ENCODE results near the gene TSPYL1.
A peak's percentile ranks its signal among the peaks of the same experiment; 100 is the strongest.

The TSPYL1 gene

DNA sequence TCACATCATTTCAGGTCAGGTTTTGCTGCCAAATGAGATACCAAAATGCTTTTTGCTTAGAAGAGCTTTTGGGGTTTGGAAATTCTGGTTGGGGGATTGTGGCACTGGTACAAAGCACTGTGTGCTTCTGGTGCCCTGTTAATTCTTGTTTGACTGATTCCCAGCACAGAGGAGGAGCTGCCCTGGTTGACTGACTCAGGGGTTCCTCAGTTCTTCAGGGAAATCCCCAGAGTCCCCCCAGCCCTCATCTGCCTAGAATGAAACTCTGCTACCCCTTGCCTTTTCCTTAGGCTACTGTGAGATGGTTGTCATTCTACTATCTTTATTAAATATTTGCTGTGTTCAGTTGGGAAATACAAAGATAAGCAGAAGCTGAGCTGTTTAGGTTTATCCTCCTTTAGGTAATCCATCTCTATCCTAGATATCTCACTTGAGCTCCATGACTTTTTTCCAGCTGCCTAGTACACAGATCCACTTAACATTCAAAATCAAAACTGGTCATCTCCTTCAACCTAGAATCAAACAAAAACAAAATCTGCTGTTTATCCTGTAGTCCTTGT lies 24.9 kb upstream of the TSPYL1 start:
- Mint-ChIP-seq H3K27ac (peak overlapping the region; percentile 67), H3K36me3 (ENCODE audit: low read depth) (no peaks in the 10 kb centered on the region), H3K4me3 (no peak overlapping the region), H3K9me3 (no peaks in the 10 kb centered on the region), H3K27me3 (ENCODE audit: low read depth, poor library complexity) (no peaks in the 10 kb centered on the region), H3K4me1 (no peaks in the 10 kb centered on the region)
- TF ChIP-seq, protein P1, sequence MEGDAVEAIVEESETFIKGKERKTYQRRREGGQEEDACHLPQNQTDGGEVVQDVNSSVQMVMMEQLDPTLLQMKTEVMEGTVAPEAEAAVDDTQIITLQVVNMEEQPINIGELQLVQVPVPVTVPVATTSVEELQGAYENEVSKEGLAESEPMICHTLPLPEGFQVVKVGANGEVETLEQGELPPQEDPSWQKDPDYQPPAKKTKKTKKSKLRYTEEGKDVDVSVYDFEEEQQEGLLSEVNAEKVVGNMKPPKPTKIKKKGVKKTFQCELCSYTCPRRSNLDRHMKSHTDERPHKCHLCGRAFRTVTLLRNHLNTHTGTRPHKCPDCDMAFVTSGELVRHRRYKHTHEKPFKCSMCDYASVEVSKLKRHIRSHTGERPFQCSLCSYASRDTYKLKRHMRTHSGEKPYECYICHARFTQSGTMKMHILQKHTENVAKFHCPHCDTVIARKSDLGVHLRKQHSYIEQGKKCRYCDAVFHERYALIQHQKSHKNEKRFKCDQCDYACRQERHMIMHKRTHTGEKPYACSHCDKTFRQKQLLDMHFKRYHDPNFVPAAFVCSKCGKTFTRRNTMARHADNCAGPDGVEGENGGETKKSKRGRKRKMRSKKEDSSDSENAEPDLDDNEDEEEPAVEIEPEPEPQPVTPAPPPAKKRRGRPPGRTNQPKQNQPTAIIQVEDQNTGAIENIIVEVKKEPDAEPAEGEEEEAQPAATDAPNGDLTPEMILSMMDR (IDR thresholded peaks at IDR 0.05), result no peak
- DNase-seq, result no peak

DNA sequence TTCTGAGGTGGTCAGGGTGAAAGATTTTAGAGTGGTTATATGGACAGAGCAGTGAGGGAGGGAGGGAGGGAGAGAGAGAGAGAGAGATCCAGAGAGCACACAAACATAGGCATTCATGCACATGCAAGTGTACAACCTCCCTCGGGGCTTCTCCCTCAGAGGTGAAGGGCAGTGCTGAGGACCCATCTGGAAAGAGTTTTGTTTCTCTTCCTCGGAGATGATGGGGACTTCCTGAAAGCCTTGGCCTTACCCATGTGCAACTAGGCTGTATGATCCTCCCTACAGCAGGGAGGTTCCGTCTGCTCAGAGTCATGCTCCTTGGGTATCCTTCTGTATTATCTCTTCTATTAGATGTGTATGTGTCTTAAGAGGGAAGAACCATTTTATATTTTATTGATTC lies 21.4 kb upstream of the TSPYL1 start:
- no peak overlapping the region for H3K27ac Mint-ChIP-seq
- no peak overlapping the region for H3K4me3 Mint-ChIP-seq
- H3K4me1 Mint-ChIP-seq, result no peaks in the 10 kb centered on the region
- TF ChIP-seq, protein P1 (IDR thresholded peaks at IDR 0.05), result no peak
- peaks cover 5% of the 10 kb centered on the region for H3K36me3 Mint-ChIP-seq (ENCODE audit: low read depth)
- peaks cover 16% of the 10 kb centered on the region for H3K9me3 Mint-ChIP-seq
- no peaks in the 10 kb centered on the region for H3K27me3 Mint-ChIP-seq (ENCODE audit: low read depth, poor library complexity)
- DNase-seq, result no peak

- DNase-seq, result no peak
- Mint-ChIP-seq H3K4me1 (no peaks in the 10 kb centered on the region), H3K27ac (no peak overlapping the region), H3K36me3 (ENCODE audit: low read depth) (peaks cover 5% of the 10 kb centered on the region), H3K27me3 (ENCODE audit: low read depth, poor library complexity) (no peaks in the 10 kb centered on the region), H3K9me3 (peaks cover 16% of the 10 kb centered on the region), H3K4me3 (no peak overlapping the region)
- TF ChIP-seq, protein P1 (IDR thresholded peaks at IDR 0.05), result no peak
Measured at GRCh38 chr6:116300566-116300965, 20.8 kb upstream of the TSPYL1 start.

- H3K4me1 Mint-ChIP-seq, result no peaks in the 10 kb centered on the region
- H3K27me3 Mint-ChIP-seq (ENCODE audit: low read depth, poor library complexity), result no peaks in the 10 kb centered on the region
- no peak overlapping the region for H3K27ac Mint-ChIP-seq
- TF ChIP-seq, protein P1 (IDR thresholded peaks at IDR 0.05), result no peak
- no peak for DNase-seq
- H3K4me3 Mint-ChIP-seq, result no peak overlapping the region
- H3K36me3 Mint-ChIP-seq (ENCODE audit: low read depth), result peaks cover 5% of the 10 kb centered on the region
- peaks cover 16% of the 10 kb centered on the region for H3K9me3 Mint-ChIP-seq
Measured at GRCh38 chr6:116298973-116299372, 19.2 kb upstream of the TSPYL1 start.

- Mint-ChIP-seq H3K27me3 (ENCODE audit: low read depth, poor library complexity) (no peaks in the 10 kb centered on the region), H3K4me3 (no peak overlapping the region), H3K9me3 (peaks cover 16% of the 10 kb centered on the region), H3K4me1 (no peaks in the 10 kb centered on the region), H3K36me3 (ENCODE audit: low read depth) (peaks cover 5% of the 10 kb centered on the region), H3K27ac (no peak overlapping the region)
- TF ChIP-seq, protein P1 (IDR thresholded peaks at IDR 0.05), result no peak
- no peak for DNase-seq
Measured at GRCh38 chr6:116298273-116298672, 18.5 kb upstream of the TSPYL1 start.

DNA sequence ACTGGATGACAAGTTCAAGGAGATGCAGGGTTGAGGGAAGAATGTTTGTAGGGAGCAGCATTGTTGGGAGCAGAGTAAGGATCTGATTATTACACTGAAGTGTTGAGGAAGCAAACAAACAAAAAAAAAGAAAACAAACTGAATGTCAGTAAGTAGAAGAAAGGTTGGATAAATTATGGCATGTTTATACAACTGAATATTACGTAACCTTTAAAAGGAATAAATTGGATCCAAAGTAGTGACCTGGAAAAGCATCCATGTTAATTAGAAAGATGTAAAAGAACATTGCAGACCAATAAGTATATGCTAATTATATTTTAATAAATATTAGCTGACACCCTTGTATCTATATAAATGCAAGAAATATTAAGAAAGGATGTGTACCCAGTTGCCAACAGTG lies 12.8 kb upstream of the TSPYL1 start:
- H3K27ac Mint-ChIP-seq, result no peak overlapping the region
- TF ChIP-seq, protein P1 (IDR thresholded peaks at IDR 0.05), result no peak
- H3K4me1 Mint-ChIP-seq, result no peaks in the 10 kb centered on the region
- H3K36me3 Mint-ChIP-seq (ENCODE audit: low read depth), result no peaks in the 10 kb centered on the region
- H3K4me3 Mint-ChIP-seq, result no peak overlapping the region
- no peaks in the 10 kb centered on the region for H3K27me3 Mint-ChIP-seq (ENCODE audit: low read depth, poor library complexity)
- peaks cover 4% of the 10 kb centered on the region for H3K9me3 Mint-ChIP-seq
- no peak for DNase-seq

All from nephron progenitor cell (in vitro differentiated cells).